ENCODE data around the gene CELA3B.

DNA sequence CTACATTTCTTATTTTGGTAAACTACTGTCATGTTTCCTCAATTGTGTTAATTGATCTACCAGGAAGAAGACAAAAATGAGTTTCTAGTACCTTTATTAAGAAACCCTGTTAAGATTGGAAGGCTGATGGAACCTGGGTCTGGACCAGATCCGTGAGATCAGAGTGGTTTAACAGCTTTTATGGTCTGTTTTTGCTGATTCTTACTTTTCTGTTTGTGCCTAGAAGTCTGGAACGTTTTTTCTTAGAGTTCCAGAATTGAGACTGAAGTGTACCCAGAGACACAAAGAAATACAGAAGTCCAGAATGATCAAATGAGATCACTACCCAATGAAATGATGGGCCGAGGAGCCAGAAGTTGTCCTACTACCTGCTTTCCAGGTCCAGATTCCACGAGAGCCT is 53.2 kb downstream of the CELA3B start:
- TF ChIP-seq, protein P1, sequence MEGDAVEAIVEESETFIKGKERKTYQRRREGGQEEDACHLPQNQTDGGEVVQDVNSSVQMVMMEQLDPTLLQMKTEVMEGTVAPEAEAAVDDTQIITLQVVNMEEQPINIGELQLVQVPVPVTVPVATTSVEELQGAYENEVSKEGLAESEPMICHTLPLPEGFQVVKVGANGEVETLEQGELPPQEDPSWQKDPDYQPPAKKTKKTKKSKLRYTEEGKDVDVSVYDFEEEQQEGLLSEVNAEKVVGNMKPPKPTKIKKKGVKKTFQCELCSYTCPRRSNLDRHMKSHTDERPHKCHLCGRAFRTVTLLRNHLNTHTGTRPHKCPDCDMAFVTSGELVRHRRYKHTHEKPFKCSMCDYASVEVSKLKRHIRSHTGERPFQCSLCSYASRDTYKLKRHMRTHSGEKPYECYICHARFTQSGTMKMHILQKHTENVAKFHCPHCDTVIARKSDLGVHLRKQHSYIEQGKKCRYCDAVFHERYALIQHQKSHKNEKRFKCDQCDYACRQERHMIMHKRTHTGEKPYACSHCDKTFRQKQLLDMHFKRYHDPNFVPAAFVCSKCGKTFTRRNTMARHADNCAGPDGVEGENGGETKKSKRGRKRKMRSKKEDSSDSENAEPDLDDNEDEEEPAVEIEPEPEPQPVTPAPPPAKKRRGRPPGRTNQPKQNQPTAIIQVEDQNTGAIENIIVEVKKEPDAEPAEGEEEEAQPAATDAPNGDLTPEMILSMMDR (optimal IDR thresholded peaks at IDR 0.05 in 1 of 3, IDR thresholded peaks at IDR 0.05 in 1 of 3, conservative IDR thresholded peaks at IDR 0.05 in 1 of 3; ENCODE audit: extremely low read depth in 1 of 3, insufficient read depth in 2 of 3, low read length in 3 of 3), result no peak
- no peak for TF ChIP-seq EZH2 (IDR thresholded peaks at IDR 0.05; ENCODE audit: low read length)
